Measurements from ENCODE around the gene TIMM21. TPM values are rescaled to one million over a fixed set of nuclear protein-coding genes. Genes with fewer than 3 reads are reported as not detected.

Gene TIMM21
- polyA plus RNA-seq, 1 donor from 2014 or later: 59.2 TPM

GRCh38 chr18:74149878-74150277, 1.6 kb downstream of the TIMM21 start:
- Histone ChIP-seq H3K36me3 (ENCODE audit: insufficient read depth, low read length) (no peaks in the 10 kb centered on the region), H3K9me3 (ENCODE audit: low read length) (no peaks in the 10 kb centered on the region), H3K27ac (ENCODE audit: low read length) (no peak overlapping the region), H3K79me2 (replicated peaks; ENCODE audit: insufficient read depth, low read length) (peaks cover 34% of the 10 kb centered on the region), H3K27me3 (ENCODE audit: insufficient read depth, low read depth, low read length) (no peaks in the 10 kb centered on the region), H3K4me3 (ENCODE audit: low read length) (peak overlapping the region; percentile 71), H3K4me2 (ENCODE audit: low read length) (peak overlapping the region; percentile 79), H4K20me1 (ENCODE audit: insufficient read depth) (no peaks in the 10 kb centered on the region), H2AFZ (ENCODE audit: low read depth, low read length) (no peak overlapping the region), H3K9ac (ENCODE audit: low read length) (no peak overlapping the region), H3K9me2 (ENCODE audit: insufficient read depth, low read length) (no peaks in the 10 kb centered on the region), H3F3A (ENCODE audit: insufficient read depth, low read length, poor library complexity, severe bottlenecking) (no peaks in the 10 kb centered on the region)
- no peak for TF ChIP-seq REST (IDR thresholded peaks at IDR 0.05; ENCODE audit: borderline replicate concordance)

GRCh38 chr18:74152270-74152669, 3.9 kb downstream of the TIMM21 start:
- no peak overlapping the region for H3K27ac ChIP-seq (ENCODE audit: low read length)
- no peaks in the 10 kb centered on the region for H3K36me3 ChIP-seq (ENCODE audit: insufficient read depth, low read length)
- no peaks in the 10 kb centered on the region for H3F3A ChIP-seq (ENCODE audit: insufficient read depth, low read length, poor library complexity, severe bottlenecking)
- H3K9me3 ChIP-seq (ENCODE audit: low read length): no peaks in the 10 kb centered on the region
- H3K4me3 ChIP-seq (ENCODE audit: low read length): no peak overlapping the region
- peaks cover 34% of the 10 kb centered on the region for H3K79me2 ChIP-seq (replicated peaks; ENCODE audit: insufficient read depth, low read length)
- TF ChIP-seq SMC3 (conservative IDR thresholded peaks at IDR 0.05; ENCODE audit: poor library complexity): no peak
- TF ChIP-seq EP300 (conservative IDR thresholded peaks at IDR 0.05; ENCODE audit: poor library complexity, severe bottlenecking): no peak
- TF ChIP-seq MXI1 (conservative IDR thresholded peaks at IDR 0.05; ENCODE audit: poor library complexity, severe bottlenecking): no peak
- TF ChIP-seq REST (IDR thresholded peaks at IDR 0.05; ENCODE audit: borderline replicate concordance): no peak
- no peak for TF ChIP-seq RAD21 (conservative IDR thresholded peaks at IDR 0.05)
- TF ChIP-seq EZH2 (IDR thresholded peaks at IDR 0.05; ENCODE audit: borderline replicate concordance, insufficient read depth, low read length, poor library complexity, severe bottlenecking): no peak
- TF ChIP-seq TAF1 (IDR thresholded peaks at IDR 0.05; ENCODE audit: low read depth): no peak
- no peak for TF ChIP-seq POLR2AphosphoS5 (IDR thresholded peaks at IDR 0.05)
- H2AFZ ChIP-seq (ENCODE audit: low read depth, low read length): no peak overlapping the region
- no peaks in the 10 kb centered on the region for H4K20me1 ChIP-seq (ENCODE audit: insufficient read depth)
- H3K27me3 ChIP-seq (ENCODE audit: insufficient read depth, low read depth, low read length): no peaks in the 10 kb centered on the region
- no peak overlapping the region for H3K9ac ChIP-seq (ENCODE audit: low read length)
- H3K9me2 ChIP-seq (ENCODE audit: insufficient read depth, low read length): no peaks in the 10 kb centered on the region
- no peak overlapping the region for H3K4me2 ChIP-seq (ENCODE audit: low read length)

Data from neural cell (in vitro differentiated cells).